CD4-positive, alpha-beta T cell treated with Interleukin-15 for 4 hours (primary cell): ENCODE measurements around the gene VPS16.
"Not testable (repeated sequence)": the region's sequence is repeated elsewhere in the genome, so short reads cannot be mapped to it uniquely, and the experiment has no call there.

Experiments
- DNase-seq: peaks from one replicate; pipeline ENCODE4 v3.0.0-alpha.2; 2020; ENCODE audit warnings: low spot score

The VPS16 gene

GRCh38 chr20:2871661-2872458 lies 31.3 kb downstream of the VPS16 start:
- DNase-seq, result no peak

- peak; percentile 71 for DNase-seq
Measured at GRCh38 chr20:2872459-2873009, 32.0 kb downstream of the VPS16 start.

DNA sequence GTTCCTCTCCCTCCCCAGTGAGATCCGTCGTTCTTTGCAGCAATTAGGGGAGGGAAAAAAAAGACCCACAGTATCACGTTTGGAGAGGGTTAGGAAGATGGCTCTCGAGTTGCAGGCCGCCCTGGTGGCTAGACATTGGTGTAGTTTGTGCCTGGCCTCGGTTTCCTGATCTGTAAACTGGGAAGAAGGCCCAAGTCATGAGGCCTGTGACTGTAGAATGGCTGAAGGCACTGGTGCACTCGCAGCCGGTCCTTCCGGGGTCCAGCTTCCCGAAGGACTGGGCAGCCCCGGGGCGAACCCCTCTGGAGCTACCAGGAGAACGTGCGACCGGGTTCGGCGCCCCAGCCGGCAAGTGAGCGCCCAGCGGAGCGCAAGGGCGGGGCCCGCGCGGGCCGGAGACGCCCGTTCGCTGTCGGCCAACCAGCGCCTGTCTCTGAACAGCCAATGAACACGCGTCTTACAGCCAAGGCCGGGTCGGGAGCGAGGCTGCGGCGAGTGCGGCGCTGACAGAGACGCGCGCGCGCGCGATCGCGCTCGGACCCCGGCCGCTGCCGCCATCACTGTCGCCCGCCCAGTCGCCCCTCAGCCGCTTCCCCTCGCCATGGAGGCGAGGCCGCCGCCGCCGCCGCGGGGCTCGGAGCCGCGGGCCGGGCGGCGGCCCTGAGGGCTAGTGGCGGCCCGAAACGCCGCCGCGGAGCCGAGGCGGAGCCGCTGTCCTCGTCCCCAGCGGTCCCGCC lies 32.6 kb downstream of the VPS16 start, which contains the start of gene PTPRA:
Gene PTPRA, plus strand, starts transcription at position 472 of the 737 bp plus-strand sequence. CDS start 90,797 bp downstream, outside the sequence.
- peak; percentile 91 for DNase-seq

- DNase-seq, result peak; percentile 51
Measured at GRCh38 chr20:2873747-2874041, 33.1 kb downstream of the VPS16 start.

DNA sequence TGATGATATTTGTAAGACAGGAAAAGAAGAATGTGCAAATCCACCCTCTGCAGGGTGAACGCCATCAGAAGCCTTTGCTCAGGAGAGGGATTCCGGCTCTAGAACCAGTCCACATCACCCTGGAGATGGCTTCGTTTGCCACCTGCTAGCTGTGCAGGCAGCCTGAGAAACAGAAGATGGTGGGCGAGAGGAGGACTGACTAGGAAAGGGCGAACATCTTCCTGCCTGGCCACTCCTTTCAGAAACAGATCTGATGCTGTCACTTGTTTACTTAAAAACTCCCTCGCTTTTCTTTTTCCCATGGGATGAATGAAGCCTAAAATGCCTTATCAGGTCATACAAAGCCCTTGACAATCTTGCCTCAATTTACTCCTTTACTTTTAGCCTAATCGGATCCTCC lies 33.9 kb downstream of the VPS16 start:
- DNase-seq, result no peak

DNA sequence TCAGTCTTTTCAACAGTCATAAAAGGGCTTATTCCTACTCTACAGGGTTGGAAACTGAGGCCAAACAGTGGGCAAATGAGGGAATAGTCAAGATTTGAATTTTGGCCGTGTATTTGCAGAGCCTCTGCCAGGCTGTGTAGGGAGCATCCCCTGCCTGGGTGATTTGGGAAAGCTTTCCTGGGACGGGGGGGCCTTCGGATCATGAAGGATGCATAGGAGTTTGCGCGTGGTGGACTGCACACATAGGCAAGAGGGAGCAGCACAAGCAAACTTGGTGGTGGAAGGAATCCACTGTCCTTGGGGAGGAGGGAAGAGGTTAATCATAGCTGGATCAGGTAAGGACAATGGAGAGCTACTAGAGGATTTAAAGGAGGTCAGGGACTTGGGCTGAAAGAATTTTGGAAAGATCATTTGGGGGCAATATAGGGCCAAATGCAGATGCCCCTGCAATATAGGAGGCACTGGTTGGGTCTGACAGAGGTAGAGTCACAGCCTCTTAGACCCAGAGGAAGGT lies 35.2 kb downstream of the VPS16 start:
- DNase-seq, result no peak

DNA sequence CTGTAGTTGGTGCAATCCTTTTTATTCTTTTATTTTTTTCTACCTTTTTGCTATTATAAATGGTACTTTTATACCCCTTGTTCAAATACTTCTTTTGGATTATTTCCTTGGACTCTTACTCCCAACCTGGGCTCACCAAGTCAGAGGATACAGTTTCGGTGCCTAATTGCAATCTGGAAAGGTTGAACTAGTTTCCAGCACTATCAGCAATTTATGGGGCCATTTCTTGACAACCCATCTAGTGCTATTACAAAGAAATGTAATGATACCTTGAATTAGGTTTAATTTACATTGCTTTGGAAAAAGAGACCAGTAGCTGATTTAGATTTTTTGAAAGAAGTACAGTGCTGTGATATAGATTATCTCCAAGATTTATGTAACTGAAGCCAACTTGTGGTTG lies 38.0 kb downstream of the VPS16 start:
- DNase-seq, result no peak

DNA sequence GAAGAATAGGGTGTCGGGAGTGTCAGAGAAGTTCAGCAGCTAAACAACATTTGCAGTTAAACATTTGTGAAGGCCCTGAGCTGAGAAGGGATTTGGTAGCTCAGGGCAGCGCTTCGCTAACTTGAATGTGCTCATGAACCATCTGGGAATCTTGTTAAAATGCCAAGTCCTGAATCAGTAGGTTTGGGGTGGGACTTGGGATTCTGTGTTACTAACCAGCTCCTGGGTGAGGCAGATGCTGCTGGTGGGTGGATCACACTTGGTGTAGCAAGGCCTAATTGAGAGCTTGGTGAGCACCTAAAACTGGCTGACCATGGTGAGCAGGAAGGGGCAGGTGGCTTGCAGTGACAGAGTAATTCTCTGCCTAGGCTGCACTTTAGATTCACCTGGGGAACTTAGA lies 38.6 kb downstream of the VPS16 start:
- no peak for DNase-seq

DNA sequence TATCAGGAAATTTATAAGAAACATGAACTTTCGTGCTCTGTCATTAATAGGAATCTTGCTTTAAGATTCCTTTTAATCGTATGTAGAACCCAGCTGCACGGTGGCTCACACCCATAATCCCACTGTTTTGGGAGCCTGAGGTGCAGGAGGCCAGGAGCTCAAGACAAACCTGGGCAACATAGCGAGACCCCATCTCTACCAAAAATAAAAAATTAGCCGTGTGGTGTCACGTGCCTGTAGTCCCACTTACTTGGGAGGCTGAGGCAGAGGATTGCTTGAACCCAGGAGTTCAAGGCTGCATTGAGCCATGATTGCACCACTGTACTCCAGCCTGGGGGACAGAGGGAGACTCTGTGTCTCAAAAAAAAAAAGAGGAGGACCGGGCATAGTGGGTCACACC lies 40.1 kb downstream of the VPS16 start:
- DNase-seq, result no peak

DNA sequence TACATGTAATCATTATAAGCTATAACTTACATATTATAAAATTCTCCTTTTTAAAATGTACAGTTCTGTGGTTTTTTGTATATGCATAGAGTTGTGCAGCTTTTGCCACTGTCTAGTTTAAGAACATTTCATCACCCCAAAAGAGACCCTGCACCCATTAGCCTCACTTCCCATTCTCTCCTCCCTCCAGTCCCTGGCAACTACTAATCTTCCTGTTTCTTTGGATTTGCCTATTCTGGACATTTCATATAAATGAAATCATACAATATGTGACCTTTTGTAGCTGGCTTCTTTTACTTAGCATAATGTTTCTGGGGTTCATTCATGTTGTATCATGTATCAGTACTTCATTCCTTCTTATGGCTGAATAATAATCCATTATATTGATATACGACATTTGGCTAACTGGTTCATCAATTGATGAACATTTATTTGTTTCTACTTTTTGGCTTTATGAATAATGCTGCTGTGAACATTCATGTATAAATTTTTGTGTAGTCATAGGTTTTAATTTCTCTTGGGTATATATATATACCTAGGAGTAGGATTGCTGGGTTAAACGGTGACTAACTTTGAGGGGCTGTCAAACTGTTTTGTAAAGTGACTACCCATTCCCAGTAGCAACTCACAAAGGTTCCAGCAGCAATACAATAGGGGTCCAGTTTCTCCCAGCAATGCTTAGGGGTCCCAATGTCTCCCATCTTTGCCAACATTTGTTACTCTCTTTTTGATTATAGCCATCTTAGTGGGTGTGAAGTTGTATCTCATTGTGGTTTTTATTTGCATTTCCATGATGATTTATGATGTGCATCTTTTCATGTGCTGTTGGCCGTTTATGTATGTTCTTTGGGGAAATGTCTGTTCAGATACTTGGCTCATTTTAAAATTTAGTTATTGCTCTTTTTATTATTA lies 43.4 kb downstream of the VPS16 start:
- DNase-seq, result no peak

- no peak for DNase-seq
Measured at GRCh38 chr20:2887715-2888114, 47.2 kb downstream of the VPS16 start.

- DNase-seq, result no peak
Measured at GRCh38 chr20:2888224-2888955, 47.8 kb downstream of the VPS16 start.

DNA sequence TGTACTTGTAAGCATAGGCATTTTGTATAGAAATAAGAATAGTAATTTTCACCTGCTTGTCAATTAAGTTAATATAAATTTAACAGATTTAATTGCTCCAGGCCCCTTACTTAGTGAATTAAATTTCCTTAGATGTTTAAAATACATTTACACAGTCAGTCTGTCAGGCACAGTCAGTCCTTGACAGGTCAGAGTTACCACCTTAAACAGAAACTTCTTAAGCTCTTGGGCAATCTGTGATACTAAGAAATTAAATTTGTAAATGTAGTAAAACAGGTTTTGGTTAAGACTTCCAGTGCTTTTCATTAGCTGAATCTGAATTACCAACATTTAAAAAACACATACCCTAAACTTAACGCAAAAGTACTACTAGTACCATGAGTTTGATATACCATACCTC lies 48.7 kb downstream of the VPS16 start:
- no peak for DNase-seq

- DNase-seq, result no peak
Measured at GRCh38 chr20:2889797-2890196, 49.3 kb downstream of the VPS16 start.

DNA sequence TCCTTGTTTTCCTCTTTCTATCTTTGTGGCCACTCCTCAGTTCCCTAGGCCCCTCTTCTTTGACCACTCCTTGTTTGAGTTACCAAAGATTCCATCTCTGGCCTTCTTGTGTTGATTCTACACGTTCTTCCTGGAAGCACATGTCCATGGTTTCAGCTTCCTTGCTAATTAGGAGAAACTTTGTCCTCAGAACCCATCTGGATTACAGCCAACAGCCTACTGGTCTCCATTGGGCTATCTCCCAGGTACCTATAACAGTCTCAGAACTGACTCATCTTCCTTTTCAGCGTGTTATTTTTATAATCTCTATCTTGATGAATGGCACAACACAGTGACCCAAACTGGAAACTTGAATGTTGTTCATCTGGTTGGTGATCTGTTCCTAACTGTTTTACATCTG lies 50.2 kb downstream of the VPS16 start:
- no peak for DNase-seq

DNA sequence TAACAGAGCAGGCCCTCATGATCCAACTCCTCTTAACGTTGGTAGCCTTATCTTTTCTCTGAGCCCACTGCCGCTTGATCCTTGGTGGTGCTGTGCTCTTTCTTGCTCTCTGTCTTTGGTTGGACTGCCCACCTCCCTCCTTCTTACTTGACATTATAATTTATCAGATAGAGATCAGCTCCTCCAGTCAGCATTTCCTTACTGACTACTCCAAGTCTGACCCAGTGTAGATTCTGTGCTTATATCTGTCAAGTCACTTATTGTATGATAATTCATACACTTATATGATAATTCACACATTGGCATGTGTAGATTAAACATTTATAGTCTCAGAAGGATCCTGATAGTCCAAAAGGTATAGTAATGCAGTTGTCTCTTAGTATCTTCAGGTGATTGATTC lies 50.8 kb downstream of the VPS16 start:
- no peak for DNase-seq

DNA sequence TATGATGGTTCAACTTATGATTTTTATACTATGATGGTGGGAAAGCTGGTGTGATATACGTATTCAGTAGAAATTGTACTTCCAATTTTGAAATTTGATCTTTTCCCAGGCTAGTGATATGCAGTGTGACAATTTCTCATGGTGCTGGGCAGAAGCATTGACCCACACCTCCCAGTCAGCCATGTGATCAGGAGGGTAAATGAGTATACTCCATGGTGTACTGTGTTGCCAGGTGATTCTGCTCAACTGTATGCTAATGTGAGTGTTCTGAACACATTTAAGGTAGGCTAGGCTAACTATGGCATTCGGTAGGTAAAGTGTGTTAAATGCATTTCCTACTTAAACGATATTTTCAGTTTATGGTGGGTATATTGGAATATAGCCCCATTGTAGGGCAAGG lies 51.8 kb downstream of the VPS16 start:
- no peak for DNase-seq

DNA sequence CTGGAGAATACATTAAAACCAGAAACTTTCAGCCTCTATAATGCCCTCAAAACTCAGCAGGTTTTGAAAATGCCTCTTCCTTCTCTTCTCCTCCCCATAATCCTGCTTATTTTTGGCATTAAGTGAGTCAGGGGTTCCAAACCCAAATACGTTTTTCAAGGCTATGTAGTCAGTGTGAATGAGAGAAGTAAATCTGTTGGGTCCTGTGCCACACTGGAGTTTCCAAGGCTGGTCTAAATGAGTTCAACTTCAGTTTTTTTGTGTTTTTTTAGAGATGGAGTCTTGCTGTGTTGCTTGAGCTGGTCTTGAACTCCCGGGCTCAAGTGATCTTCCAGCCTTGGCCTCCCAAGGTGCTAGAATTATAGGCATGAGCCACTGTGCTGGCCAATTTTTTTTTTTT lies 53.7 kb downstream of the VPS16 start:
- no peak for DNase-seq

DNA sequence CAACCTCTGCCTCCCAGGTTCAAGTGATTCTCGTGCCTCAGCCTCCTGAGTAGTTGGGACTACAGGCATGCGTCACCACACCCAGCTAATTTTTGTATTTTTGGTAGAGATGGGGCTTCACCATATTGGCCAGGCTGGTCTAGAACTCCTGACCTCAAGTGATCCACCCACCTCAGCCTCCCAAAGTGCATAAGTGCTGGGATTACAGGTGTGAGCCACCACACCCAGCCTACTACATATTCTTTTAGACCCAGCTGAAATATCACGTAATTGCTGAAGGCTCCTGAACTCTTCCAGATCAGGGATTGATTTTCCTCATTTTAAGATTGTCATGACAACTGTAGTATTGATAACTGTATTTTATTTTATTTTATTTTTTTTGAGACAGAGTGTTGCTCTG lies 54.6 kb downstream of the VPS16 start:
- DNase-seq, result not testable (repeated sequence)

GRCh38 chr20:2899243-2899642 lies 58.7 kb downstream of the VPS16 start:
- DNase-seq, result no peak

- no peak for DNase-seq
Measured at GRCh38 chr20:2900845-2901592, 60.5 kb downstream of the VPS16 start.
